Heart left ventricle (tissue), 13 donors: ENCODE results near the gene PRR5L.

Source experiments
- CTCF ChIP-seq, 12 donors: fragments of 200-600 bp; sonication (generic) in 4 of 12; IDR thresholded peaks; one replicate each; pipeline versions ENCODE4 v1.5.0 to v1.8.0; 2018 to 2022; ENCODE audit warnings: antibody characterized with exemption in 12 of 12, mild to moderate bottlenecking in 5 of 12
- POLR2A ChIP-seq, 2 donors: fragments of 450-650 bp; IDR thresholded peaks; one replicate each; pipeline ENCODE4 v1.6.1; 2017; ENCODE audit warnings: antibody characterized with exemption in 2 of 2, mild to moderate bottlenecking in 2 of 2, moderate library complexity in 2 of 2
- donor health status: ischemic (EF 13 %, LVEDD 7.1; RV severe dilation, severe dysfunction).
- donor health status: DM: no; HTN: yes; CAD: no.
- donor health status: DM: no; HTN: no; CAD: no.
- donor health status: ischemic (EF 25% LVEDD 6.9; RV normal size, moderate dysfunction).
- donor health status: ischemic (EF 25% LVEDD 5.7; RV mildly dilated, moderate dysfunction).
- donor health status: ischemic (EF 35%, LVEDD 5.7; RV mildly dilated, moderate dysfunction).
- donor health status: nonischemic (EF 11% LVEDD 7.7; RV severe dilation, severe dysfunction).
- donor health status: DM: yes; HTN: yes; CAD: no.
- donor health status: PGD.
- donor health status: ischemic (EF 29% LVEDD 5.4; RV normal size, mild dysfunction).
- donor health status: nonischemic (EF 23%, LVEDD 6.1; RV moderate dilation, normal function).

- no peak for TF ChIP-seq CTCF (IDR thresholded peaks at IDR 0.05)
- no peak for TF ChIP-seq POLR2A (IDR thresholded peaks at IDR 0.05)
Measured at GRCh38 chr11:36404831-36405230, 108.7 kb downstream of the PRR5L start.
